ENCODE data around the gene USB1.

- TF ChIP-seq CTCF (conservative IDR thresholded peaks at IDR 0.05; ENCODE audit: low read depth, low read length): no peak
- no peak for TF ChIP-seq EZH2 (IDR thresholded peaks at IDR 0.05; ENCODE audit: borderline replicate concordance, low read depth, low read length, poor library complexity, severe bottlenecking)
Observed at GRCh38 chr16:57962756-57963155, 38.5 kb upstream of the USB1 start.
